Stimulated activated CD8-positive, alpha-beta memory T cell treated with anti-CD3 and anti-CD28 coated beads, Interleukin-12 subunit alpha, Interleukin-12 subunit beta, amount 100 ng/mL, for 24 hours (primary cell): ENCODE measurements around the gene AATK.
"Not testable (repeated sequence)": the region's sequence is repeated elsewhere in the genome, so short reads cannot be mapped to it uniquely, and the experiment has no call there.

ENCODE experiments used
- DNase-seq: peaks from one replicate; pipeline ENCODE4 v3.0.0-alpha.2; 2020; ENCODE audit errors: extremely low read depth

AATK gene

DNA sequence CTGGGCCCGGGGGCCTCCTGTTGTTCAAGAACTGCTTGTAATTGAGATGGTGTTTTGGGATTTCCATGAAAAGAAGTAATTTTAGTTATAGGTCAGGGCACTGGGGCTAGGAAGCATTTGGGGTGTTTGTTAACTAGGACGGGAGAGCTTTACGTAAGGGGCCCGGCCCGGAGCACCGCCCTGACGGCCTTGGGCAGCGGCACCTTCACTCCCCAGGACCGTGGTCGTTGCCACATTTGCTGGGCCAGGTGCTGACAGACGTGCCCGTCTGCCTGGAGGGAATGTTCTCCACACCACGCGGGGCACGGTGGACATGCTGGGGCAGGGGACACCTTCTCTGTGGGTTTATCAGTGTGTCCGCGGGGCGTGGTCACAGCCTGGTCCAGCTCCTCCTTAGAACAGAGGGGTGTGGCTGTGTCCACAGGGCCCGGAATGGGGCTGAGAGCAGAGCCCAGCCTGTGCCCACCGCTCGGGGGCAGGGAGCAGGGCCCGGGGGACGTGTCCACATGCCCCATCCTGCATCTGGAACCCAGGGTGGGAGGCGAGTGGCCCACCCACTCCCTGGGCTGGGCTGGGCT lies 73.4 kb downstream of the AATK start:
- DNase-seq, result no peak

DNA sequence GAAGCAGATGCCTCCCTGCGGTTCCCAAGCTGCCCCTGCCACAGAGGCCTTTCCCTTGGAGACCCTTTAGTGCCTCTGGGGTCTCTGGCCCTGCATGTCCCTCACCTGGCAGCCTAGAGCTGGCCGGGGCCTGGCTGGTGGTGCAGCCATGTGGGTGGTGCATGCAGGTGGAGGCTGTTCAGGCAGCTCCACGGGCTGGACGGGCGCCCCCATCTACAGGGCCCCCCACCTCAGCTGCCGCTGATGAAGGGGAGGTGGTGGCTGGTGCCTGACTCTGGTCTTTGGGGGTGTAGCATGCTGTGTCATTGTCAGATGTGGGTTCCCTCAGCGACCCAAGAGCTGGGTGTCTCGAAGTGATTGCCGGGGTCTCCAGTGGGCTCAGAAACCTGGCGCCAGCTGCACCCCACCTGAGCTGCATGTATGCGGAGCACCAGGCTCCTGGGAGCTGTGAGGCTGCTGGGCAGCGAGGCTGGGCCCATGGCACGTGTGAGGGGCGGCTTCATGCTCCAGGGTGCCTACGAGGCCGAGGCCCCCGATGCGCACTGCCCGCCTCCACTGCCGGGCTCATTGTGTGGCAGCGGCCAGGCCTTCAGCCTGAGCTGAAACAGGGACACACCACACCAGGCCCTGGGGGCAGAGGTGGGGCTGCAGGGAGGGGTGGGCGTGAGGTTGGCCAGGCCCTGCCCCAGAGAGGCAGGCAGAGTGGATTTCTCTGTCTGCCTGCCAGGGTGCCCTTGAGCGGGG lies 74.1 kb downstream of the AATK start:
- no peak for DNase-seq

DNA sequence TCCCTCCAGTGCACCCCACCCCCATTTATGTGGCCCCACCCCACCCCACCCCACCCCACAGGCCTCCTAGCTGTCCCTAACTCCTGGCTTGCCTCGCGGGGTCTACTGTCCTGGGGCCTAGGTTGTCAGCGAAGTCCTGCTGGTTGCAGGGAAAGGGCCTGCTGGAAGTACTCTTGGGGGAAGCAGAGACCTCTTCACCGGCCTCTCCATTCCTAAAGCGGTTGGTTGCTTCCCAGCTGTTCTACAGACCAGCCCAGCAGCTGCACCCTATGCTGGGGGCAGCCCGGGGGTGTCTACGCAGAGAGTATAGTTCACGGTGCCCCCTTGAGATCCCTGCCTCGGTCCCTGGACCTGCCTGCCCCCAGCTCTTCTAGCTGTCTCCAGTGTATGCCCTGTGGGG lies 74.9 kb downstream of the AATK start:
- DNase-seq, result no peak

GRCh38 chr17:81090361-81091136 lies 75.5 kb downstream of the AATK start:
- no peak for DNase-seq

- DNase-seq, result no peak
Measured at GRCh38 chr17:81086789-81087551, 79.1 kb downstream of the AATK start.

- no peak for DNase-seq
Measured at GRCh38 chr17:81085420-81085911, 80.6 kb downstream of the AATK start.

DNA sequence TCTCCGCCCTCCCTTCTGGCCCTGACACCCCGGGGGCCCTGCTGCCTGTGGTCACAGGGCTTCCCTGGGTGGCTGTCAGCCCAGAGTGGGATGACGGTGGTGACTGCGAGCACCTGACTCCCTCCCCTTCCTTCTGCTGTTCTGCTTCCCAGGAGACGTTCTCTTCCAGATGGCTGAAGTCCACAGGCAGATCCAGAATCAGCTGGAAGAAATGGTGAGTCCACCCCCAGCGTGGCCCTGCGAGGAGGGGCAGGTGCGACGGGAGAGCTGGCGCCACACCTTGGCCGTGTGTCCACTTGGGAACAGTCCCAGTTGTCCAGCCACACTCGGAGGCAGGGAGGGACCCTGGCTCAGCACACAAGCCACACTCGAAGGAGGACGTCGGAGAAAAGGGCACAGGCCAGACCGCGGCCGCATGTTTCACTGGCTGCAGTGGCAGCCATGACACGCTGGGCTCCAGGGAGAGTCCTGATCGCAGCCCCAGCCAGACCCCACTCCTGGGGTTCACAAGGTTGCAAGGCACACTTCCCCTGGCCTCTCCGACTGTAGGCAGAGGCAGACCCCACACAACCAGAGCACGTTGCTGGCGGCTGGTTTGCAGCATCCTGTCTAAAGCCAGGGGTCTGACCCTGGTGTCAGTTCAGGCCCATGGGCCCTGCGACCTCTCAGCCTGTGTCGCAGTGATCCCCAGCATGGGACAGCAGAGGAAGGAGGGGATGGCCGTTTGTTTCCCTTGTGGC lies 81.2 kb downstream of the AATK start:
- no peak for DNase-seq

DNA sequence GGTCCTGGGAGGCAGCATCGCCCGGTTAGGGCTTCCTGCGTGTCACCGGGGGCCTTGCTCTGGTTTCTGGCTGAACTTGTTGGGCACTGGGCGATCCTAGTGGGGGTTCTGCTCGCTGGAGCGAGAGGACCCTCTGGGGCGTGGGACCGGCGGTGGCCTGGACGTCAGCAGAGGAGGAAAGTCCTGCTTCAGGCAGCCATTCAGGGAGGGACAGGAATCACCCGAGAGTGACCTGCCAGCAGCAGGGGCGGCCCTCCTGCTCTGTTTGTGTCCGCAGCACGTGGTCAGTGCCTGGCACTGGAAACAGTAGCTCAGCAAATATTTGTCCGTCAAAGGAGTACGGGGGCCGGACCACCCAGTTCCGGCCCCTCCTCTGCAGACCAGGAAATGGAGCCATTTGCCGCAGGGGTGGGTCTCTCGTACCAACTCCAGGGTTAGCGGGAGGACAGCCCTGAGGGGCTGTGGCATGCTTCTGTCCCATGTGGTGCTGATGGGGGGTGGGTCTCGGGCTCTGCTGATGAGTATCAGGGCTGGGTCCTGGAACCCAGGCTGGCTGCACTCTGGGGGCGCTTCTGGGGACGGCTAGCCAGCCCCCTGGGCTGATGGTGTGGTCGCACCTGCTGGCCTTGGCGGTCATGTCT lies 82.8 kb downstream of the AATK start:
- no peak for DNase-seq

GRCh38 chr17:81082177-81083073 lies 83.6 kb downstream of the AATK start:
- no peak for DNase-seq

- DNase-seq, result no peak
Measured at GRCh38 chr17:81081222-81082176, 84.5 kb downstream of the AATK start.

DNA sequence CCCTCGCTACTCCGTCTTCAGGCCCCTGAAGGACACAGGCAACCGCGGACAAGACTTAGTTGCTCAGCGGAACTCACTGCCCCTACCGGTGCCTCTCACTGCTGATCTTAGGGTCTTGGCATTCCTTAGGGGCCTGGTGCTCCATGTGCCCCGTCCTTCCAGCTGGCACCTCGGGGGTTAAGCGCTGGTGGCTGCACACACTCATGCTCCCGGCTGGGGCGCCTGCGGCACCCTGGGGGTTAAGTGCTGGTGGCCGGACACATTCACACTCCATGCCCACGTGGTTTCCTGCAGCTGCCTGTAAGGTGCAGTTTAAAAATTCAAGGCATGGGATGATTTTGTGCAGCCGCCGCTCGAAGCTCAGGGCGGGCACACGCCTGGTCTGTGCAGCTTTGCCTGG lies 86.0 kb downstream of the AATK start:
- DNase-seq, result no peak

DNA sequence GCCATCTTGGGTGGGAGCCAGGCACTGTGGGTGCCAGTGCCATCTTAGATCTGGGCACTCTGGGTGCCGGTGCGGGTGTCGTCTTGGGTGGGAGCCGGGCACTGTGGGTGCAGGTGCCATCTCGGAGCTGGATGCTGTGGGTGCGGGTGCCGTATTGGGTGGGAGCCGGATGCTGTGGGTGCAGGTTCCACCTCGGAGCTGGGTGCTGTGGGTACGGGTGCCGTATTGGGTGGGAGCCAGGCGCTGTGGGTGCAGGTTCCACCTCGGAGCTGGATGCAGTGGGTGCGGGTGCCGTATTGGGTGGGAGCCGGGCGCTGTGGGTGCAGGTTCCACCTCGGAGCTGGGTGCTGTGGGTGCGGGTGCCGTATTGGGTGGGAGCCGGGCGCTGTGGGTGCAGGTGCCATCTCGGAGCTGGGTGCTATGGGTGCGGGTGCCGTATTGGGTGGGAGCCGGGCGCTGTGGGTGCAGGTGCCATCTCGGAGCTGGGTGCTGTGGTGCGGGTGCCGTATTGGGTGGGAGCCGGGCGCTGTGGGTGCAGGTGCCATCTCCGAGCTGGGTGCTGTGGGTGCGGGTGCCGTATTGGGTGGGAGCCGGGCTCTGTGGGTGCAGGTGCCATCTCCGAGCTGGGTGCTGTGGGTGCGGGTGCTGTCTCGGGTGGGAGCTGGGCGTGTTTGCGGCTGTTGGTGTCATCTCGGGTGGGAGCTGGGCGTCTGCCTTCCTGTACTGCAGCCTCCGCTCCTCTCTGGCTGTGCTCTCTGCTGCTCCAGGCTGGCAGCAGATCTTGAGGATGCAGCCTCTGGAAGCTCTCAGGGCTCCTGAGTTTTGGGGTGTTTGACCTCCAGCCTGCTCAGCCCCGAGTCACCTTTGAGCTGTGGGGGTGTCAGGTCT lies 87.8 kb downstream of the AATK start:
- DNase-seq, result not testable (repeated sequence)

DNA sequence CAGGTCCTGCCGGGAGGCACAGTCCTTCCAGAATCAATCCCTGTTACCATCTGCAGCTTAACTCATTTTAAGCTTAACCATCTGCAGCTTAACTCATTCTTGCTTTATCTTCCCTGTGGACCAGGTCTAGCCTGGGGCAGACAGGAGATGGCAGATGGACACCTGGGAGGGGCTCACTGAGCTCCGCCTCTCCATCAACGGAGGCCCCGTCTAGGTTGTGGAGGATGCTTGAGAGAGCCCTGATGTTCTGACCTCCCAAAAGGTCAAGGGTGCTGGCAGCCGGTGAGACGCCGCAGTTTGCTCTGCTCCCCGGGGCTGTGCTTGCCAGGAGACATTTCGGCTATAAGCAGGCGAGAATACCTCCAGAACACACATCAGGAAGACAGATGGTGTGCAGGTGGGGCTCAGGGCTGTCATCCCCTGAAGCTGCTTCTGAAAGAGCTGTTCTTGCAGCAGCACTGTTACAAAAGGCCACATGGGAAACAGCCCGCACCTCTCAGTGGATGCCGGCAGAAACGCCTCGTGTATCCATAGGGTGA lies 89.8 kb downstream of the AATK start:
- DNase-seq, result no peak

DNA sequence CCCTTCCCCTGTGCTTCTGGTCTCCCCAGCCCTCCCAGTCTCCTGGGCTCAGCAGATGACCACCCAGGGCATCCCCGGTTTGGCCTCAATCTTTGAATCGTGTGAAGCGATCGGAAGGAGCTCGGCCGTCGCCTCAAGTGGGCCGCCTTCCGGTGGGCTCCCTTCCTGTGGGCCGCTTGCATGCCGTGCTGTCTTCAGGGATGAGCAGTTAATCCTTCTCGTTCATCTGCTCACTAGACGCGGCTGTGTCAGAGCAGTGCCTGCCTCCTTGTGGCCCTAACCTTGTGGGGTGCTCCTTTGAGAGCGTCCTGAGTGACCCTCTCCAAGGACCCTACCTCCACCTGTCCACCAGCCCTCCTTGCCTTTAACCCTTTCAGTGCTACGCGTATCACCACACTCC lies 90.7 kb downstream of the AATK start:
- no peak for DNase-seq

- no peak for DNase-seq
Measured at GRCh38 chr17:81074875-81075274, 91.1 kb downstream of the AATK start.

GRCh38 chr17:81073967-81074839 lies 91.8 kb downstream of the AATK start:
- DNase-seq, result no peak
